GM21390 (cell line): ENCODE measurements around the gene MAP2K5.

Experiments
- ATAC-seq: cut with Tn5 transposase; IDR thresholded peaks from one replicate; pipeline ENCODE4 v1.9.1; 2021; ENCODE audit not compliant: unreplicated experiment

MAP2K5 gene

DNA sequence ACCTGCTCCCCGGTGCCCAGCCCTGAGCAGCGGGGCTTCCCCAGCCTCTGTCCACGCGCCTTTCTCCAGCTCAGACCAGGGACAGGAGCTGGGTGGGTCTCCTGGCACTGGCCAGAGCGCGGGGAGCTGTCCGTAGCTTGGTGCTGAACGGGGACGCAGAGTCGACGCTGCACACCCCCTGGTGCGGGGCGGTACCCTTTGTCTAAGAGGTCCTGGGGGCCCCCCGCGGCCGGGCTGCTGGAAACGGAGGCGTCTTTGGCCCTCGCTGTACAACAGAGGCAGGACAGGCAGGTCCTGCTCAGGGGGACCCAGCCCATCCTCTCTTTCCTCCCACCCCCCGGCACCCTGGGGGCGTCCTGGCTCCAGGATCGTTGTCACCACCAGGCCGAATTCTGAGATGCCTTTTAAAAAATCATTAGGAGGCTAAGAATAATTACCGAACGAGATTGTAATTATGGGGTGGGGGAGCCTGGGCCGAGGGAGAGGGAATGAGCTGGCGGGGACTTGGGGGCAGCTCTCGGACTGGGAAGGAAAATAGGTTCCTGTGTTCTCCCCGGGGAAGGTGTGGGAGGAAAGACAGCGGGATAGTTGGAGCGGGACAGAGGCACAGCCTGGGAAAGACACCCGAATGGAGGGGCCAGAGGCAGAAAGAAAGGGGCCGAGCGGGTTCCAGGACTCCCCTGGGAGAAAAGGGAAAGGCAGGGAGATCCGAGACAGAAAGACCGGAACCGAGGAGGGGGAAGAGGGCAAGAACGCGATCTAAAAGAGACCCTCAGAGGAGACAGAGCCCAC is 278.7 kb downstream of the MAP2K5 start:
- no peak for ATAC-seq

DNA sequence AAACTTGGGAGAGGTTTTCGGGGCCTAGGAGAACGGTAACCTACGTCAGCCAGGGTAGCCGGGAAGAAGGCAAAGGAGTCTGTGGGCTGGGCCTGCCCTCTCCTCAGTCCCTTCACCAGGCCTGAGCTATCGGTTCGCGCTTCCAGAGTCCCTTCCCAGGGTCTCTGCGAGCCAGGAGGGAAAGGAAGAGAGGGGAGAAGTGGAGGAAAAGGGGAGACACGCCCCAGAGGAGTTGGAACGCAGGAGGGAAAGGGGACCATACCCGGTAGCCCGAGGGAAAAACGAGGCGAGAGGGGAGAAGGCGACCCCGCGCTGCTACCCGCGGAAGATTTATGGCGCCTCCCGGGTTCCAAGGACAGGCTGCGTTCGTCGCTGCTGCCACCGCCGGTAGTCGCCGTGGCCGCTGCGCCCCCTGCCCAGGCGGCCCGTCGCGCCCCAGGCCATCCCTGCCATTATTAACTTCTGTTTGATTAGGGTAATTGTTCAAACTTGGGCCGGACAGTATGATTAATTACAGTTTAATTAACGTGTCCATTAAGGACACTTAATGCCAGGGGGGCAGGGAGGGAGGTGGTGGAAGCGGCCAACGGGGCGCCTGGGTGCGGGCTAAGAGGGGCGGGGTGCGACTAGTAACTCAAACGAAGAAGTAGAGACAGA is 279.4 kb downstream of the MAP2K5 start:
- no peak for ATAC-seq

DNA sequence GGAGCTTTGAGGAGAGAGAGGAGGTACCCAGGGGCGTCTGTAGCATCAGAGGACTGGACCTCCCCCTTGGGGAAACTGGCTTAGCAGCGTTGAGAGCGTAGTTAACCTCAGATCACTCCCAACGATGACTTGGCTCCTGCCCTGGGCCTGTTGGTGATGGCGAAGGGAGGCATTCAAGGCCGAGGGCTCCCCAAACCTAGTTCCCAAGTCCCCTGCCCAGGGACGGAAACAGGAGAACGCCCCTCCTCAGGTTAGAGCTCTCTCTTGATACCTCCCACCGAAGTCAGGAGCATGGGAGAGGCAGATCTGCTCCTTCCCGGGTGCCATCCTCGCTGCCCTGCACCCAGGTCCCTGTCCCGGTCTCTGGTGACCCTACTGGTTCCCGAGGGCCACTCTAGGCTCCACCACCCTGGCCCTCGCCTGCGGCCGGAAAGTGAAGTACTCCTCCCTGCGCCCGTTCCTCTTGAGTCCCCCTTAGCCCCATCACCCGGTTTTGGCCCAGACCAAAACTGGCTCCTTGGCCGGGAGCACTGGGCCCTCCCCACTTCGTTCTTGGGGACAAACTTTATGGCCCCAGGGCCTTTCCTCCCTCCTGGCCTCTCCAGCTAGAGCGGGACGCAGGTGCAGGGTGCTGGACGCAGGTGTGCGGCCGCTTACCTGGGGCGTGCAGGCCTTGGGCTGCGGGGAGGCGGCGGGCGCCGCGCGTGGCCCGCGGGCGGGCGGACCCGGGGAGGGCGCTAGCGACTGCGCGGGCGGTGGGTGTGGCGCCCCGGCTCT is 280.2 kb downstream of the MAP2K5 start:
- ATAC-seq, result no peak

- ATAC-seq, result no peak
Observed at GRCh38 chr15:67823314-67824196, 281.1 kb downstream of the MAP2K5 start.

GRCh38 chr15:67824197-67824968 is 281.9 kb downstream of the MAP2K5 start:
- ATAC-seq, result no peak

DNA sequence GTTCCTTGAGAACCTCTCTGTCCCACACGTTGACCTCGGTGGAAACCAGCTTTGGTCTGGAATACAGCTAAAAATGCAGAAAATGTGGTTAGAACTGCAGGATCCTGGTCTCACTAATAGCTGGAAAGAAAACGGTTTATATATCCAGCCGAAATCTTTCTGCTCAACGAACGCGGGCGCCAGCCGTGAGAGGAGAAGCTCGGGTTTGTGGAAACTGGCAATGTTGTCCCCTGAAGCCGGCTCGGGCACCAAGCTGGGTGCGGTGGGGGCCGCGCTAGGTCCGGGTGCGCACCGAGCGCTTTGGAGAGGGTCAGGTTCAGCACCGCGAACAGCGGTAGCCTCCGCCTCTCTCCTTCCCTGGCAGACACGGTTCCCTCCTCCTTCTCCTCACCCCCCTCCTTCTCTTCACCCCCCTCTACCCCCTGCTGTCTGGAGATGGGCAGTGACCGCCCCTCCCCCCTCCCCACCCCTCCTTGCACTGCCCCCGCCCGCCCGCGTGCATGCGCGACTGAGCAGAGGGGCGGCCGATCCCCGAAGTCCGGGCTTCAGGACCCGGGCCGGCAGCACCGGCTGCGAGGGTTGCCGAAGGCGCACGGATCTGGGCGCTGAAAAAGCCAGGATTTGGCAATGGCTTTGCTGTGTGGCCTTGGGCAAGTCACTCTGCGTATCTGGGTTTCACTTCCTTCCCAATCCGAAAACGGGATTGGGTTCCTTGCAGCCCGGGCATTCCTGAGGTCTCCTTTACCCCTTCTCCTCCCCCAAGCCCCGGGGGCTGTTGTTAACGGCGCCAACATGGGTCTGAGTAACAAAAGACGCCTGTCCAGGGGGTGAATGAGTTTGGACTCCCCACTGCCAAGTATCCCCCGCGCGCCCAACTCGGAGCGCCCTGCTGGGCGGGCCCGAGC is 282.7 kb downstream of the MAP2K5 start, which contains the start of gene SKOR1:
SKOR1 (plus strand) TSS at position 534 of the 905 bp plus-strand sequence; CDS start at position 628, 94 bp downstream.
- ATAC-seq, result no peak

DNA sequence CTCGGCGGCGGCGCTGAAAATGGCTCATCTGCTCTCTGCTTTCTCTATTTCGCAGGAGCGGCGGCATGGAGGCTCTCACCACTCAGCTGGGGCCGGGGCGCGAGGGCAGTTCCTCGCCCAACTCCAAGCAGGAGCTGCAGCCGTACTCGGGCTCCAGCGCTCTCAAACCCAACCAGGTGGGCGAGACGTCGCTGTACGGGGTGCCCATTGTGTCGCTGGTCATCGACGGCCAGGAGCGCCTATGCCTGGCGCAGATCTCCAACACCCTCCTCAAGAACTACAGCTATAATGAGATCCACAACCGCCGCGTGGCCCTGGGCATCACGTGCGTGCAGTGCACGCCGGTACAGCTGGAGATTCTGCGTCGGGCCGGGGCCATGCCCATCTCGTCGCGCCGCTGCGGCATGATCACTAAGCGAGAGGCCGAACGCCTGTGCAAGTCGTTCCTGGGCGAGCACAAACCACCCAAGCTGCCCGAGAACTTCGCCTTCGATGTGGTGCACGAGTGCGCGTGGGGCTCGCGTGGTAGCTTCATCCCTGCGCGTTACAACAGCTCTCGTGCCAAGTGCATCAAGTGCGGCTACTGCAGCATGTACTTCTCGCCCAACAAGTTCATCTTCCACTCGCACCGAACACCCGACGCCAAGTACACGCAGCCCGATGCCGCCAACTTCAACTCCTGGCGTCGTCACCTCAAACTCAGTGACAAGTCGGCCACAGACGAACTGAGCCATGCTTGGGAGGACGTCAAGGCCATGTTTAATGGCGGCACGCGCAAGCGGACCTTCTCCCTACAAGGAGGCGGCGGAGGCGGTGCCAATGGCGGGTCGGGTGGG is 283.6 kb downstream of the MAP2K5 start:
- no peak for ATAC-seq

- no peak for ATAC-seq
Observed at GRCh38 chr15:67826717-67827561, 284.4 kb downstream of the MAP2K5 start.

- no peak for ATAC-seq
Observed at GRCh38 chr15:67827562-67828277, 285.2 kb downstream of the MAP2K5 start.

DNA sequence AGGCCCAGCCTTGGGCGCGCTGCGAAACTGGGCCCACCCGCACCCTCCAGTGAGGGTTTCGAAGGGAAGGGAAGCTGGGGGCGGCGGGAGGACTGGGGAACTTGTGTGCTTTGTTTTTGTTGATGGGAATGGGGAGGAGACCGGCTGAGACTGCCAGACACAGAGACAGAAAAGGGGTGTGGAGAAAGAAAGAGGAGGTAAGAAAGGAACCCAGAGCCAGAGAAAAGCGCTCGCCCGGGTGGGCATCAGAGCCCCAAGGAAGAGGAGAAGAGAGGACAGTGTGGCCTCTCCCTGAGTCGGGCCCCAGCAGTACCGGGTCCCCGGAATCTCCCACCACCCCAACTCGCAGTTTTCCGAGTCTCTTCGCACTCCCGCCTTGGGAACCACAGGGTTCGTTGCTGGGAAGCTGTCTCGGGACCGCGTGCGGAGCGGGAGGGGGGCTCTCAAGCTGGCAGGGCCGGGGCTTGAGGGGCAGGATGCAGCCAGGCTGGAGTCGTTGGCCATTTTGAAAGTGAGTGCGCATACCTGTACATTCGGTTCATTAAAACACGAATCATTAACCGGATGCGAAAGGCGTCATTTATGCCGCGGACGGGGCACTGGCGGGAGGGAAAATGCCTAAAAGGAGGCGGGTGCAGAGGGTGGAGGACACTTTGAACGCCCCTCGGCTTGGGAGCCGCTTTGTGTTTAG is 285.9 kb downstream of the MAP2K5 start:
- no peak for ATAC-seq

GRCh38 chr15:67828969-67829646 is 286.6 kb downstream of the MAP2K5 start:
- no peak for ATAC-seq

- no peak for ATAC-seq
Observed at GRCh38 chr15:67829647-67830504, 287.4 kb downstream of the MAP2K5 start.

DNA sequence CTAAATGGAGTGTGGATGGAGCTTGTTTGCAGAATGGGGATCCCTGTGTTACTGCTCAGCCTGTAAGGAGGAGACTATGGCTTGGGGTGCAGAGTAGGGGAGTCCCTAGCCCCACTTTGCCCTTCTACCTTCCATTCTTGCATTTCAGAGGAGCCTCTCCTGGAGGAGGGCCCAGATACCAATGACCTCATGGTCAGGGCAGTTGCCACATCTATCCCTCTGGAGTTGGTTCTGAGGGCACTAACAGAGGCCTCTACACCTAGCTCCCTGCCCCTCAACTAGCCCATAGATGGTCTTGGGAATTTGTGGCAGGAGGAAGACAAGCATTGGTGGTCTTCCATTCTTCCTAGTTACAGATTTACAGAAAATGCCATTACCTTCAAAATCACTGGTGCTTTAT is 288.9 kb downstream of the MAP2K5 start:
- ATAC-seq, result no peak

DNA sequence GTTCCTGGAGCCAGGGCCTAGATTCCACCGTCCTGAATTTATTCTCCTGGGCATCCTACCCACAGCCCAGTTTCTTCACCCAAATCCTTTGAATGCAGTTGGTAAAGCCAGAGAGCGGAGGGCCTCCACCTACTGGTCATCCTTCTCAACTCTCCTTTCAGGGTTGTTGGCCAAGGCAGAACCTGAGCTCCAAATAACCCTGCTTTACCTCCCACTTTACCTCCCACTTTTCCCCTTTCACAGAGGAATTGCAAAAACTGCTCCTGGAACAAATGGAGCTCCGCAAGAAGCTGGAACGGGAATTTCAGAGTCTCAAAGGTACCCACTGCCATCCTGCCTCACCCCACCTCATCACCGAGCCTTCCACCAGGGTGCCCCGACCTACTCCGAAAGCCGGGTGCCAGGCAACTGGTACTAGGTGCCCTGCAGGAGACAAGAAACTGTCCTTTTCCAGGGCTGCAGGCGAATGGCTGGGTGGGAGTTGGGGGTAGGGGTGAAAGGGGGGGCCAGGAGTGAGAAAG is 289.6 kb downstream of the MAP2K5 start:
- ATAC-seq, result no peak
